ENCODE results near the gene ZNF366. TPM values are rescaled to one million over a fixed set of nuclear protein-coding genes. Genes with fewer than 3 reads are reported as not detected.

Gene ZNF366
- total RNA-seq, 1 donor from 2014 or later = 7.9 TPM

- Histone ChIP-seq H3K9me3 (no peaks in the 10 kb centered on the region), H3K4me1 (peaks cover 0 to 4% of the 10 kb centered on the region in 2 donors), H3K4me3 (no peak overlapping the region), H3K27ac (no peak overlapping the region), H3K36me3 (no peaks in the 10 kb centered on the region), H3K27me3 (no peaks in the 10 kb centered on the region)
- no peak for TF ChIP-seq CTCF (IDR thresholded peaks at IDR 0.05)
- intact Hi-C loops (cut with DNase I) = no loop called here
- DNase-seq (ENCODE audit: low spot score in 2 of 2) = no peak
Observed at GRCh38 chr5:72494623-72495124, 12.5 kb downstream of the ZNF366 start.

GRCh38 chr5:72489536-72489935, 17.7 kb downstream of the ZNF366 start:
- H3K4me1 ChIP-seq = peaks cover 0 to 6% of the 10 kb centered on the region in 2 donors
- H3K27ac ChIP-seq = no peak overlapping the region
- H3K27me3 ChIP-seq = no peaks in the 10 kb centered on the region
- no peak overlapping the region for H3K4me3 ChIP-seq
- TF ChIP-seq CTCF (IDR thresholded peaks at IDR 0.05) = no peak
- no peak for DNase-seq (ENCODE audit: low spot score in 2 of 2)
- no peaks in the 10 kb centered on the region for H3K9me3 ChIP-seq
- H3K36me3 ChIP-seq = no peaks in the 10 kb centered on the region
- intact Hi-C loops (cut with DNase I) = no loop called here

- H3K4me1 ChIP-seq = peaks cover 0 to 6% of the 10 kb centered on the region in 2 donors
- no peaks in the 10 kb centered on the region for H3K36me3 ChIP-seq
- intact Hi-C loops (cut with DNase I) = no loop called here
- H3K27me3 ChIP-seq = no peaks in the 10 kb centered on the region
- H3K4me3 ChIP-seq = no peak overlapping the region
- no peak overlapping the region for H3K27ac ChIP-seq
- H3K9me3 ChIP-seq = no peaks in the 10 kb centered on the region
- DNase-seq (ENCODE audit: low spot score in 2 of 2) = no peak
- no peak for TF ChIP-seq CTCF (IDR thresholded peaks at IDR 0.05)
Observed at GRCh38 chr5:72488756-72489155, 18.5 kb downstream of the ZNF366 start.

- TF ChIP-seq CTCF (IDR thresholded peaks at IDR 0.05) = no peak
- Histone ChIP-seq H3K36me3 (no peaks in the 10 kb centered on the region), H3K4me3 (no peak overlapping the region), H3K27ac (peak overlapping the region in 1 of 2 donors; percentile 2), H3K4me1 (peaks cover 0 to 6% of the 10 kb centered on the region in 2 donors), H3K9me3 (no peaks in the 10 kb centered on the region), H3K27me3 (no peaks in the 10 kb centered on the region)
- no peak for DNase-seq (ENCODE audit: low spot score in 2 of 2)
- intact Hi-C loops (cut with DNase I) = no loop called here
Observed at GRCh38 chr5:72487177-72487576, 20.0 kb downstream of the ZNF366 start.

GRCh38 chr5:72486371-72486770, 20.8 kb downstream of the ZNF366 start:
- no peak for TF ChIP-seq CTCF (IDR thresholded peaks at IDR 0.05)
- Histone ChIP-seq H3K36me3 (no peaks in the 10 kb centered on the region), H3K9me3 (no peaks in the 10 kb centered on the region), H3K27me3 (no peaks in the 10 kb centered on the region), H3K4me3 (no peak overlapping the region), H3K4me1 (peaks cover 0 to 6% of the 10 kb centered on the region in 2 donors), H3K27ac (peak overlapping the region in 1 of 2 donors; percentile 2)
- no peak for DNase-seq (ENCODE audit: low spot score in 2 of 2)
- intact Hi-C loops (cut with DNase I) = no loop called here

Measured in ascending aorta (tissue), 2 donors.